Epithelial cell of esophagus (primary cell): Measurements from ENCODE around the gene UFC1.

Experiments
- DNase-seq: peaks from one replicate; pipeline ENCODE4 v3.0.0; 2010; ENCODE audit warnings: low read depth
- H3K4me3 ChIP-seq: 2 replicates; pipeline ENCODE4 v1.5.1; 2011; ENCODE audit warnings: mild to moderate bottlenecking, low read length, control low read depth
- CTCF ChIP-seq: IDR thresholded peaks from 2 replicates; pipeline ENCODE4 v1.5.1; 2011; ENCODE audit warnings: low read depth, mild to moderate bottlenecking, low read length, control low read depth, inconsistent platforms; ENCODE audit not compliant: insufficient read depth; ENCODE audit errors: missing control alignments

Gene UFC1

GRCh38 chr1:161128591-161129420 lies 25.0 kb upstream of the UFC1 start:
- no peak for DNase-seq
- TF ChIP-seq CTCF = no peak
- no peak overlapping the region for H3K4me3 ChIP-seq

- no peak overlapping the region for H3K4me3 ChIP-seq
- DNase-seq = no peak
- no peak for TF ChIP-seq CTCF
Measured at GRCh38 chr1:161130266-161130665, 23.5 kb upstream of the UFC1 start.

GRCh38 chr1:161131523-161132409 lies 22.0 kb upstream of the UFC1 start:
- peak overlapping the region; percentile 78 for H3K4me3 ChIP-seq
- TF ChIP-seq CTCF = no peak
- no peak for DNase-seq

DNA sequence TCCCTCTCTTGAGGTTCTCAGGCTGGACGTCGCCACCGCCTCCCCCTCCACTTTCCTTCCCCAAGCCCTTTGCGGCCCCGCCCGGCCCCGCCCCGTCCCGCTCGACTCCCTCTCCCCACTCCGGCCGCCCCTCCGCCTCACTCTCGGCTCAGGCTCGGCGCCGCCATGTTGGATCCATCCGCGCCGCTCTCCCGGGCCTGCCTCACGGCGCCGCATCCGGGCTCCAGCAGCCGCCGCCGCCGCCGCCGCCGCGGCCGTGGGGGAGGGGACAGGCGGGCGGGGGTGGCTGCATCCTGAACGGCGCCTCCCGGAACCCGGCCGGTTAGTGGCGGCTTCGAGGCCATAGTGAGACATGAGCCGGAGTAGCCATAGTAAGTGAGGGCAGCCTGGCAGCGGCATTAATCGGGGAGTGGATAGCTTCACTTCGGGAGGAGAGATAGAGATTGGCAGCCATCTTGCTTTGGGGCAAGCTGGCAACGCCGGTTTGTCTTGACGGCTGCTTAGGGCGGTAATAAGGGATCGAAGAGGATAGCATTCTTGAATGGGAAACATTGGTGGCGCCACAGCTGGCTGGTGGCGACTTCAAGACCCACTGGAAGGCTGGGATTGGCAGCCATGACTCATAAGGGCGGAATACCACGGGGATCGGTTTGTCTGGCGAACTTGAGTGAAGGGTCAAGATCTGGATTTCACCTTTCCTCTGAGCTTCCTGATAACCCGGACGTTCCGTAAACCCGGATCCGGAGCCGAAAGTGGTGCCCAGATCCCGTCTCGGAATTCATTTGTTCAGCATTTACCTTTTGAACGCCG lies 21.2 kb upstream of the UFC1 start, which contains the start of gene DEDD:
DEDD (minus strand) TSS at position 258 of the 810 bp plus-strand sequence. CDS start 8,205 bp downstream, outside the sequence.
- no peak for TF ChIP-seq CTCF
- peak within 1 kb of the TSS; percentile 78 for H3K4me3 ChIP-seq
- peak; percentile 96 for DNase-seq

DNA sequence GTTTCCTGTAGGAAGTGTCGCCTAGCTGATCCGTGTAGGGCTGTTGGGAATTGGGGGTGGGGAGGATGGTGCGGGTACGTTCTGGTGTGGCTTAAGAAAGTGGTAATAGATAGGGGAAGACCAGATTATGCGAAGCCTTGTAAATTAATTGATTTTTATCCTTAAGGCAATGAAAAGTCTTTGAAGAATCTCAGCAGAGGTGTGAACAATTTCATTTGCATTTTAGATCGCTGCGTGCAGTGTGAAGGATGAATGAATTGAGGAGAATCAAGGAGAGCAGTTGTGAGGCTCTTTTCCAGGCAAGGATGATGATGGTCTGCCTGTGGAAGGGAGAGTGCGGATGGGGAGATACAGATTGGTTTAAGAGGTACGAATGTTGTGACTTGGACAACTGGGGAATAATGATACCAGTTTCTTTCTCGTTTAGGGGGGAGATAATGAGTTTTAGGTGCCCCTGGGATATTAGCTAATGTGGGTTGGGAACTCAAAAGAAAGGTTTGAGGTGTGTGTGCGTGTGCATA lies 20.5 kb upstream of the UFC1 start:
- peak overlapping the region; percentile 78 for H3K4me3 ChIP-seq
- DNase-seq = peak; percentile 38
- no peak for TF ChIP-seq CTCF

DNA sequence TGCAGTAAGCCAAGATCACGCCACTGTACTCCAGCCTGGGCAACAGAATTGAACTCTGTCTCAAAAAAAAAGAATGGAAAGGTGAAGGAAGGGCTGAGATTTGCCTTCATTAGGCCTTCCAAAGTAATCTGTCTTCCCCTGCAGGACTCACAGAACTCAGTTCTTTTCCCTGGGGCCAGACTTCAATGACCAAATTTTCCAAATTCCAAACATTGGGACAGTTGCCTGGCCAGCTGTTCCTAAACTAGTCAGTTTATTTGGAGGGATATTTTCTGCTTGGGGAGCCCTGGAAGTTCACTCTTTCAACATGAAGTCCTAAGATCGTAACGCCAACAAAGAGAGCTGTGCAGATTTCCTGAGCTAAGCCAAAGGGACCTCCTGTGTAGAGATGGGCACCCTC lies 15.9 kb upstream of the UFC1 start:
- no peak for TF ChIP-seq CTCF
- no peak overlapping the region for H3K4me3 ChIP-seq

More for the DNA sequence above, 15.9 kb upstream of the UFC1 start:
- no peak for DNase-seq
